ENCODE measurements around the gene TMEM86A. TPM values are rescaled to one million over a fixed set of nuclear protein-coding genes. Genes with fewer than 3 reads are reported as not detected.

TMEM86A gene
- total and polyA plus RNA-seq, 2 of the 8 experiments (the other 6 are each of a cell fraction or from before 2014, with no cell fraction given), result 1.5 to 1.7 TPM

GRCh38 chr11:18698341-18699268, at the start of gene TMEM86A (continued):
- TF ChIP-seq SRF (IDR thresholded peaks at IDR 0.05; ENCODE audit: low read depth, low read length) (no peak), NRF1 (IDR thresholded peaks at IDR 0.05; ENCODE audit: low read depth, low read length) (no peak), SIN3A (conservative IDR thresholded peaks at IDR 0.05 in 1 of 2, IDR thresholded peaks at IDR 0.05 in 1 of 2; ENCODE audit: low read depth in 1 of 2, low read length in 2 of 2) (peak; percentile 74 to 77; a peak in 2 of 4 replicates)
